NK-92 (cell line): ENCODE results near the gene ADCY7.
"Not testable (repeated sequence)": the region's sequence is repeated elsewhere in the genome, so short reads cannot be mapped to it uniquely, and the experiment has no call there.

Source experiments
- DNase-seq: peaks from one replicate; lab custom pipeline; 2025; ENCODE audit not compliant: unreplicated experiment; lab: John Stamatoyannopoulos, UW

The ADCY7 gene

DNA sequence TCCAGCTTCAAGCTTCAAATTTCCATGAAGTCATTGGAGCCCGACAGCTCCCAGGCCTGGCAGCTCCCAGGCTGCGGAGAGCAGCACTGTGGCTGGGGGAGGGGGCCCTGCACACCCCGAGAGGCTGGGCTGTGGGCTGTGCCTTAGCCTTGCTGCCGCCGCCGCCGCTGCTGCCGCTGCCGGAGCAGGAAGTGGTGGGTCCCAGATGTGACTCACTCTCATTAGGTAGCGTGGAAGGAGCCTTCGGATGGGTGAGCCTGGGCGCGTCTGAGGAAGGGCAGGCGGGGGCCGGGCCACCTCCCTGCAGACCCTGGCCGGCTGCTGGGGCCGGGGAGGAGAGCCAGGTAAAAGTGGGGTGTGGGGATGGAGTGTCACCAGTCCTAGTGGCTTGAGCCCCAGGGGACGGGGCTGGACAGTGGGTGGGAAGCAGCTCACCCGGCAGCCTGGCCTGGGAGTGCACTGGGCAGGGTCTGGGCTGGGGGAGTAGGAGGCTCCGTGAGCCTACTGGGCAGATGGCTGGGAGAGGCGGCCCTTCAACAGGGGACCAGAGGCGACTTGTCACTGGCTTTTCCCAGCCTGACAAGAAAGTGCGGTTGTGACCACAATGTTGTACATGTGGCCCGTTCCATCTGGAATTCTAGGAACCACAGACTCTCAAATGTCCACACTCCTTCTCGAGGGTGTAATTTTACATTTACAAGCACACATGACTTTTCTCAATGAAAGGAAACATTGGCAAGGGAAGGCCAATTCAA is at the start of gene ADCY7:
Gene ADCY7 (plus strand): TSS at position 215 of the 755 bp plus-strand sequence. CDS start 21,629 bp downstream, outside the sequence.
- no peak for DNase-seq

DNA sequence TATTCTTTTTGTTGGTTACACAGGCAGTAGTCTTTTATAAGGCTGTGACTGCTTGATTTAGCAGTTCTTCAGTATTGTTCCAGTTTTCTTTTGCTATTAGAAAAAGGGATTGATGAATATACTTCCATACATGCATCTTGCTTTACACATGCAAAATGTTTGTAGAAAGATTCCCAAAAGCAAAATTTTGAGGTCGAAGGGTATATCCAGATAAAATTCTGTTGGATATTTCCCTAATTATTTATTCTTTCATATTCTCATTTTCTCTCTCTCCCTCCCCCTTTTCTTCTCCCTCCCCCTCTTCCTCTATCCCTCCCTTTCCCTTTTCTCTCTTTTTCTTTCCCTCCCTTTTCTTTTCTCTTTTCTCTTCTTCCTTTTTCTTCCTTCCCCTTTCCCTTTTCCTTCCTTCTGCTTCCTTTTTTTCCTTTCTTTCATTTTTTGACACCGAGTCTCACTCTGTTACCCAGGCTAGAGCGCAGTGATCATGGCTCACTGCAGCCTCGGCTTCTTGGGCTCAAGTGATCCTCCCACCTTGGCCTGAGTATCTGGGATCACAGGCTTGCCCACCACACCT is 46.9 kb upstream of the ADCY7 start:
- DNase-seq: no peak

DNA sequence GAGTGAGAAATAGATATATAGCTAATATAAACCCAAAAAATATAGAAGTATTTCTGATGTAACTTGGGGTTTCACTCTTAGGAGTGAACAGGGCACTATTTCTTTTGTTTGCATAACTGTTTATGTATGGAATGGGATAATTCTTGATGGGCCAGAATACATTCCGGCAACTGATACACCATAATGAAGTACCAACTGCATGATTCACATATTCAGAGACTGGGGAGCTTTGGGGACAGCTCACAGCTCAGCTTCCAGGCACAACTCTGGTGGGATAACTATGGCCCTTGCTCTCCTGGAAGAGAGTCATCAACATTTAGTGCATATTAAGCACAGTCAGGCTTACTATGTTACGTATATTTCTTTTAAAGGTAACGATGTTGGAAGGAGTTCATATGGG is 42.1 kb upstream of the ADCY7 start:
- DNase-seq: no peak

DNA sequence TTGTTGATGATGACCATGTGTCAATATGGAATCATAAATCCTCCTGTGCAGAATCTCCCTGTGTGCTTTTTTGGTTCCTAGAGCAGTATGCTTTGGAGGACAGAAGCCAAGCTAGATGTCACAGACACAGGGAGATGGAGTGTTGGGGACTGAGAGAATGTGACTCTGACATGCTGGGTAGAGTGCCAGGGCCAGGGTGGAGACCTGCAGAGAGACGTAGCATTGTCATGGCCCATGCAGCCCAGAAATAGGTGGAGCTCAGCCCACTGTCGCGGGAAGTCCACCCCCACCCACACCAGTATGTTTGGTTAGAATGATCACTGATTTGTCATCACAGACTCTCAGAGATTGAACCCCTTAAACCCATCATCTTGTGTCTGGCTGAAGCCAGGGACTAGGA is 39.2 kb upstream of the ADCY7 start:
- DNase-seq: no peak

DNA sequence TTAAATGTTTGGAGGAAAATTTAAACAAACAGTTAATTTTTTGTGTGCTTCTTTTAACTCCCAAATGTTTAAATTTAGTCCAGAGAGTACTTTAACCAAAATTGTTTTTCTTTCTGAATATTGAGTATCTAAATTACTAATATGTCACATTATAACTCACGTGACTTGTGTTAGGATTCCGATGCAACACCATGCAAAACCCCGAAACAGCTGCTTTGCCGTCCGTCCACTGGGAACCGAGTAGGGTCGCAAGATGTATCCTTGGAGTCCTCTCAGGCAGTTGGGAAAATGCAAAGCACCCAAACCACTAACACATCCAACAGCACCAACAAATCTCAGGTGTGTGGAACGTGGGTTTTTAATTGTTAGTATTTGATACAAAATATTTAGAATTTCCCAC is 38.7 kb upstream of the ADCY7 start:
- no peak for DNase-seq

DNA sequence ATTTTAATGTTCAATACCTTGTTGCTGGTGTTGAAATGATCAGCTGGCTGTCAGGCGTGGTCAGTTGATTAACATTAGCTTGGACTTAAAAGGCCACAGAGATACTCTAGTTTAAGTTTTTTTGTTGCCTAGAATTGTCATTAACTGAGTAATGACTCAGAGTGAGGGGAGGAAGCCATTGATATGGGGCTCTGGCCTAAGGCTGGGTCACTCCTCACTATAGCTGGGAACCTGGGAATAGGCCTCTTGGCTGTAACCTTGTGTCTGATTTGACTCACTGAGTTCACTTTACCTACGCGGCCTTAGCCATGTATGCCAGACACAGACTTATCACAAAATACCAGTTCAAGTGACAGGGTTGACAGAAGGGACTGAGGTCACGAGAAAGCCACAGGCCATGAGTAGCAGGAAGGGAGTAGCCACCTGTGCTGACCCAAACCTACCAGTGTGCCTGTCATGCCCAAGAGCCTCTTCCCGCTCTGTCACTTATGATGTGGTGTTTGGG is 37.9 kb upstream of the ADCY7 start:
- no peak for DNase-seq

DNA sequence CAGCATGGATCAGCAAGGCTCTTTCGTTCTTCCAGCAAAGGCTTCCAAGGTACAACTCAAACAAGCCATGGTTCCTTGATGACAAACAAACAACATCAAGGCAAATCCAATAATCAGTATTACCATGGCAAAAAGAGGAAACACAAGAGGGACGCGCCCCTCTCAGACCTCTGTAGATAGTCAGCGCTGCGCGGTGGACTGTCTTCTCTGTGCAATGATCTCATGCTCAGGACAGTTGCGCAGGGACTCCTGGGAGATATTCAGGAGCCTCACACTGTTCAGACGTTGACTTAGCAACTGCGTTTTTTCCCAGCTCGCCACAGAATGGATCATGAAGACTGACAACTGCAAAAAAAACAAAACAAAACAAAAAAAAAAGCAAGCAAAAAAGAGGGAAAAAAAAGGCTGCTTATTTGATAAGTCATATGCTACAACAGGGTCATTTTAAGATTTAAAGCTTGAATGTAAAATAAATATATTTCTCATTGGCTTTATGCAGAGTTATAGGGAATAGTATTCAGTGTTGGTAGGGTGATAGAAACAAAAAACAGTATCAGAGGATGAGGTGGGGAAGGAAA is 37.1 kb upstream of the ADCY7 start:
- no peak for DNase-seq

DNA sequence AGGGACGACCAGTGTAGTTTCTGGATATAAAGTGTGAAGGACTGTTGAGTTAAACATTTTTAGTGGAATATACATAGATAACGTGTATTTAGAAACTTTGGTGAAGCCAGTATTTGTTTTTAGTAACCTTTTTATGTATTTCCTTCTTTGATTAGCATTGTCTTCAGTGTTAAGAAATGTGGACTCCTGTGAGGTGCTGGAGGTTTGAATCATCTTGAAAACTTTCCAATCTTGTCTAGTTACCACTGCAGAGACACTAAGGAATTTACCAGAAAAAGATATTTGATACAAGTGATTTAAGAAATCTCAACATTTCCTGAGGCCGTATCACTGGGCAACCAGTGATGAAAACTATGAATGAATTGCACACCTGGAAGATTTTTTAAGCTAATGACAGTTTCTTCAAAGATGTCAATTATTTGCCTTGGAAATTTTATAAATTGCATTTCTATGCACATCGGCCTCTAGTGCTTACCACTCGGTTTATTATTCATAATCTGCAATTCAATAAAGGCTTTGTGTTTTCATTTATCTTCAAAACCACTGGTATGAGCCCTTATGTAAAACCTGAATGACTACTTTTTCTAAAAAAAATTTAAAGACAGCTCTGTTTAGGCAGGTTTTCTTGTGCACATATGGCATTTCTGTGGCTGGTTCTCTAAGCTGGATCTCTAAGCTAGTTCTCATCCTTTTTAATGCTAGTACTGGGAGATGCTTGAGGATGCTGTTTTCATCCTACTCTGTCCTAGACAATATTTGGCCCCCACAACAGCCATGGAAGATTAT is 31.4 kb upstream of the ADCY7 start:
- DNase-seq: no peak

DNA sequence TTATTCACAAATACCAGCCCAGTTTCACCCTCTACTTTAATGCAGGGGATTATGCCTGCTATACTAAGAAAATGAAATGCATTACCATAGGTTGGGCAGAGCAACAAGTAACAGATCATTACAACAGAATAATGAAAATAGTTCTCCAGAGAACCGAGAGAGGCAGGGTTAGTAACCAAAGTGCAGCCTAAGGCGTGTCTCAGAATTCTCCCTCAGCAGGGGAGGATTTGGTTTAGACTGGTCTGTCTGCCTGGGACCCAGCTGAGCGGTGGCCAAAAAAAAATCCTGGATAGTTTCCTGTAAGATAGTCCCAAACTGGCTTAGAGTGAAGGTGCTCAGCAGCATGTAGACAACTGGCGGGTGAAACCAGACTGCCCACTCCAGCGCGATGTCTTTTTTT is 30.8 kb upstream of the ADCY7 start:
- DNase-seq: no peak

DNA sequence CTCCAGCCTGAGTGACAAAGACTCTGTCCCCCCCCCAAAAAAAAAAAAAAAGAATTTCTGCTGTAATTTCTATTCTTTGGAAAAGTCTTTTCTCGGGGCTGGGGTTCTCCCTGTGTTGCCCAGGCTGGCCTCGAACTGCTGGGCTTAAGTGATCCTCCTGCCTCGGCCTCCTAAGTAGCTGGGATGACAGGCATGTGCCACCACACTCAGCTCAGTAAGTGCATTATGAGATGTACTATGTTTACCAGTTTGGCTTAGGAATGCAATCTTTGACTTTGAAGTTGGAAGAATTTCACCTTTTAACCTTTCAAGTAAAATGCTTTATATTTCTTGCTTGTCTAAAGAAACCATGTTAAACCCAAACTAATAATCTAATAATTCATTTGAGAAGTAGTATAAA is 28.0 kb upstream of the ADCY7 start:
- DNase-seq: no peak

DNA sequence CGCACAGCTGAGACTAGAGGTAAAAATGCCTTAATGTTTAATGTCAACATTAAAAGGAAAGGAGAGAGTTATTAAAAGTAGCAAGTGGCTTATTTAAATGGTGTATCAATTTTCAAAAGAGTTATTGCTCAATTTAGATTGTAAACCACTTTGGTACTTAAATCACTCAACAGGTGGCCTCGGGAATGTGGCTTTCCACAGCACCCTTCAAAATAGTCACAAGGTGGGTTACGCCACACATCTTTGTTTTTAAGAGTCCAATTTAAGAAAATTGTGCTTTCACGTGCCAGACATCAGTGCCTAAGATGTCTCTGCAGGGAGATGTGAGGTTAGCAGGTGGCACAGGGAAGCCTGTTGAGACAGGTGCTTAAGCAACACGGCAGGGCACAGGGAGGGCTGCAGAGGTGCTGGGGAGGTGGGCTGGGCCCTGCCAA is 27.5 kb upstream of the ADCY7 start:
- DNase-seq: no peak

DNA sequence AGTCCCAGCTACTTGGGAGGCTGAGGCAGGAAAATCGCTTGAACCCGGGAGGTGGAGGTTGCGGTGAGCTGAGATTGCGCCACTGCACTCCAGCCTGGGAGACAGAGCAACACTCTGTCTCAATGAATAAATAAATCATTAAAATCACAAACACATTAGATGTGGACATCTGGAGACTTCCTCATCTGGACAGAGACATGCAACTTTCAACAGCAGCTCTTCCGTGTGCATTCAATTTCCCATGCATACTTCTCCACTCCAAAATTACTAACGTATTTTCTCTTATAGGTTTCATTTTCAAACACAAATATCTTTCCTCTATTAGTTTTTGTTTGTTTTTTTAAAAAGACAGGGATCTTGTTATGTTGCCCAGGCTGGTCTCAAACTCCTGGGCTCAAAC is 23.3 kb upstream of the ADCY7 start:
- not testable (repeated sequence) for DNase-seq

DNA sequence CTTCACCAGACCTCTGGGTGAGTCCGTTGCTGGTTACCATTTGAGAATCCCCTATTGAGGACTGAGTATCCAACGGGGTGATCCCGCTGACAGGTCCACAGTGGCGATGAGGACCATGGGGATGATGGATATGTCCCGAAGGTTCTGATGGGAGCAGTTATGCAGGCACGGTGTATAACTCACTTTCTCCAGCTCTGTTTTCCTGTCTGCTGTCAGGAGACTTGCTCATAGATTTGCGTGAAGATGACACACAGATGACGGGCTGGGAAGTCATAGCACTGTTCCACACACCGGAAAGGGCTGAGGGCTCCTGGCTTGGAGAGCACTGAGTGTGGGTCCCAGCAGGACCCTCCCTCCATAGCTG is 22.2 kb upstream of the ADCY7 start:
- DNase-seq: no peak

DNA sequence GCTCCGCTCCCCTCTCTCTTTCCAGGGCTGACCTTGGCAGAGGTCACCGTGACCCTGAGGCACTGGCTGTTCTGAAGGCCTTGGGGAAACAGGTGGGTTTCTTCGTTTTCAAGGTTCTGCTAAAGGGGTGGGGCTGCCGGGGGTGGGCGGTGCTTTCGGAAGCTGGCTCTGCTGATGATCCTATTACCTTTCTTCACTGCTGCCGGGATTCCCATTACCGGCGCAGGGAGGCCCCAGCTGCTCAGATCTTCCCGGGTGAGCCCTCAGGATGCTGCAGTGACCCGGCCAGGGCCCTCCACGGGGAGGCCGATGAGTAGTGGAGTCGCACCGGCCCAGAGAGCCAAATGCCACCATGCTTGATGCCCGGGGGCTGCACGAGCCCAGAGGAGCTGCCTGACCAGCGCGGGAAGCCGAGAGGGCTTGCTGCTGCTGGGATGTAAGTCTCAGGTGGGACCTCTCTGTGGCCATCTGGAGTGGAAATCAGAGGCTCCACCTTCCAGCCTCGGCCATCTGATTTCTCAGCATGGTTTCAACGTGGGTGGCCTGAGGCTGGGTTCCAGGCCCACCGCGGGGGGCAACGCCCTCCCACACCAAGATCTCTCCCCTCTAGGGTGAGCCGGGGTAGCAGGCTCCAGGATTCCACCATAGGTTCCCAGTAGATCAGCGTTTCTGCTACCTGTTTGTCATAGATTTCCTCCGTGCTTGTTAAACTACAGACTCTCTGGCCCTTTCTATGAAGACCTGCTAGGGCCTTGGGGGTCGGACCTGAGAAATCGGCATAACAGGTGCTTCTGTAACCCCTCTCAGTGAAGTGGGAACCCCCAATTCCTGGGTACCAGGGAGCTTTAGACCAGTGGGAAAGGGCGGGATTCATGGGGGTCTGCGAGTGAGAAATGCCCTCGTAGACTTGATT is 21.6 kb upstream of the ADCY7 start:
- no peak for DNase-seq

DNA sequence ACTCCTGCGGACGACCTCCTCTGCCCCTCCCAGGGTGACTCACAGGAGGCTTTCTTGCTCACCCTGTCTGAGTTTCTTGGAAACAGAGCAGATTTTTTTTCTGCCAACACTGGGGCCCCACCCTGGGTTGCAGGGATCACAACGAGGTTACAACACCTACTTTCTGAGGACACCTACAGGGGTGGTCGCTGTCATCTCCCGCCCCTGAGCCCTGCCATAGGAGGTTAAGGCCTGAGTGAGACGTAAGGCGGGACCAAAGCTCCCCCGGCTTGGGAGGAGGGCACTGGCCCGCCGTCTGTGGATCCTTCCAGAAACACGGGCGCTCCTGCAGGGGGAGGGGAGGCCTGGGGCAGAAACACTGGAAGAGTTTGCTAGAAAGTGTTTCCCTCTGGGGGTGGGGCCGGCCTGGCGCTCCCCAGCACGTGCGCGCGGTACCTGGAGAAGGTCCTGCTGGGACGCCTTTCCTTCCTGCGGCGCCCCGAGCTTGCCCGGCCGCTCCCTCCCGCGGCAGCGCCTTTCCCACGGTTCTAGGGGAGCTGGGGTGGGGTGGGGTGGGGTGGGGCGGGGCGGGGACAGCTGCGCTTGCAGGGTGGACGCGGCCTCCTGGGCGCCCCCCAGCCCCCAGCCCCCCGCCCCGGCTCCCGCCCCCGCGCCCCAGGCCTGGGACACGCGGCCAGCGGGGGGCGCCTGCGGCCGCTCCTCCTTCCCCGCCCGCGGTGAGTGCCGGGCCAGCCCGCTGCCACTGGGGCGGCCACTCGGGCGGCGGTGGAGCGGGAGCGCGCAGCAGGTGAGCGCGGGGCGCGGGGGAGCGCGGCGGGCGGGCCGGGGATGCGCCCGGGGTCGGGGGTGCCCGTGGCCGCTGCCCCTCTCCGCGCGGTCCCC is 20.7 kb upstream of the ADCY7 start:
- DNase-seq: no peak

DNA sequence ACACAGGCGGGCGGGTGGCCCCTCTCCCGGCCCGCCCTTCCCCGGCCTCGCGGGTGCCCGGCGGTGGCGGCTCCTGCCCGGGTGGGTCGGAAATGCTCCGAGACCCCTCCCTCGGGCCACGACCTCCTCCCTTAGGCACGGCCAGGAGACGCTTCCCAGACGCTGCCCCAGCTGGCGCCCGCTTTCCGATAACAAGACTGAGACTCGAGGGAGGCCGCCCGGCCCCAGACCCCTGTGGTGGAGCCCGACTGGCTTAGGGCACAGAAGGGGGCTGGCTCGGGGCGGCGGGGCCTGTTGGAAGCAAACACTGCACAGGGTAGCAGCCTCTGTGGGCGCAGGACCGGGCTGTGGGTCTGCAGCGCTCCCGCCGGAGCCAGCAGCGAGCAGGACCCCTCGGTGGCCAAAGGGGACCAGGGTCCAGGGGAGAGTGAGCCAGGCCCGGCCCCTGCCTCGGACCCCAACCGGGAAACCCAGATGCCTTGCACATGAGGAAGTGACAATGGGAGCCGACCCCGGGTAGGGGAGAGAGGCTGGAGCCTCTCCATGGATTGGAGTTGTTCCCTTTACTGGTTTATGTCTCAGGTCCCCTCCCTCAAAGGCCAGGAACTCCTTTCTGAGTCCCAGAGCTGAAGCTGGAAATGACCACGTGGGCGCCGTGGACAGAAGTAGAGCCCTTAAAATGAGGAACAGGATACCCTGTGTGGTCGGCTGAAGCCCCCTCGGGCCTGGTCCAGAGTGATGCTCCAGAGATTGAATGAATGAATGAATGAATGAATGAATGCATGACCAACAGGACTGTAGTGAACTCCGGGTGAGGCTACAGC is 19.8 kb upstream of the ADCY7 start:
- no peak for DNase-seq

DNA sequence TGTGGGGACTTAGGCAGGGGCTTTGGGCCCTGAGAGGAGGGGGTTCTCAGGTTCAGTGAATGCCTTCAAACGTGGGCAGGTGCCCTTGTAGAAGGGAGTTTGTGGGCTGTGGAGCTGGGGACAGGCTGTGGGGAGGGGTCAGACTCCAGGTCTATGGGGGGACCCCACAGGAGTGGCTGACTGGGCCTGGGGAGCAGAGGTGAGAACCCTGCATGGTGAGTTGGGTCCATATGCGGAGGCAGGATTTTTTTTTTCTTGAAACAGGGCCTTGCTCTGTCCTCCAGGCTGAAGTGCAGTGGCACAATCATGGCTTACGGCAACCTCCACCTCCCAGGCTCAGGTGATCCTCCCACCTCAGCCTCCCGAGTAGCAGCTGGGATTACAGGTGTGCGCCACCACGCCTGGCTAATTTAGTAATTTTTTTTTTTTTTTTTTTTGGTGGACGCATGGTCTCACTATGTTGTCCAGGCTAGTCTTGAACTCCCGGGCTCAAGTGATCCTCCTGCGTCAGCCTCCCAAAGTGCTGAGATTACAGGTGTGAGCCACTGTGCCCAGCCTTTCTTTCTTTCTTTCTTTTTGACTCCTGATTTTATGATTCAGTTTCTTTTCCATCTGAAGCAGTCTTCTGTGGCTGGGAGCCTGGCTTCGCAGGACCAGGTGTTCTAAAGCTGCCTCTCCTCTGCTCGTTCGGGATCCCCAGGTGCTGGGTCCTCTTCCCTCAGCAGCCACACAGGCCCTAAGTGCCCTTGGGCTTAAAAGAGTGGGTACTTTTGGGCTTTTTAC is 19.0 kb upstream of the ADCY7 start:
- no peak for DNase-seq
